HepG2 (cell line): ENCODE results near the gene CWF19L2.

ENCODE experiments used
- ADNP ChIP-seq: sonication (generic); formaldehyde crosslinking; IDR thresholded peaks from 2 replicates; pipeline ENCODE4 v1.4.0; 2020; ENCODE audit warnings: missing genetic modification reagents
- MAFK ChIP-seq, 2 experiments: IDR thresholded peaks in 1 of 2; conservative IDR thresholded peaks in 1 of 2; 2 replicates each; pipeline ENCODE4 v1.6.1; 2011; ENCODE audit warnings: improper control_type of control experiment in 2 of 2, low read length in 2 of 2
- PAX8 ChIP-seq: sonication (generic); formaldehyde crosslinking; IDR thresholded peaks from 2 replicates; pipeline ENCODE4 v1.8.0; 2022; ENCODE audit warnings: mild to moderate bottlenecking, missing genetic modification reagents, borderline replicate concordance
- POLR2A ChIP-seq, 2 experiments: IDR thresholded peaks; 2 replicates each; pipeline ENCODE4 v1.6.1; 2011; ENCODE audit warnings: low read depth in 2 of 2, low read length in 2 of 2, mild to moderate bottlenecking in 1 of 2, moderate library complexity in 1 of 2; ENCODE audit not compliant: insufficient read depth in 1 of 2
- SIN3A ChIP-seq: IDR thresholded peaks from 2 replicates; pipeline ENCODE4 v1.6.1; 2011; ENCODE audit warnings: low read depth, mild to moderate bottlenecking, control low read depth, low read length, borderline replicate concordance
- XRCC5 ChIP-seq: fragments of 200-400 bp; formaldehyde crosslinking; optimal IDR thresholded peaks from 2 replicates; pipeline ENCODE3; 2017; ENCODE audit warnings: mild to moderate bottlenecking, low read length
- ZMYM4 ChIP-seq: sonication (generic); formaldehyde crosslinking; IDR thresholded peaks from 2 replicates; pipeline ENCODE4 v1.8.1; 2023; ENCODE audit warnings: mild to moderate bottlenecking, missing genetic modification reagents
- TF ChIP-seq, protein P1 (sequence below): sonication (generic); formaldehyde crosslinking; IDR thresholded peaks from 2 replicates; pipeline ENCODE4 v1.5.0; 2020; ENCODE audit warnings: mild to moderate bottlenecking, missing genetic modification reagents, moderate library complexity

DNA sequence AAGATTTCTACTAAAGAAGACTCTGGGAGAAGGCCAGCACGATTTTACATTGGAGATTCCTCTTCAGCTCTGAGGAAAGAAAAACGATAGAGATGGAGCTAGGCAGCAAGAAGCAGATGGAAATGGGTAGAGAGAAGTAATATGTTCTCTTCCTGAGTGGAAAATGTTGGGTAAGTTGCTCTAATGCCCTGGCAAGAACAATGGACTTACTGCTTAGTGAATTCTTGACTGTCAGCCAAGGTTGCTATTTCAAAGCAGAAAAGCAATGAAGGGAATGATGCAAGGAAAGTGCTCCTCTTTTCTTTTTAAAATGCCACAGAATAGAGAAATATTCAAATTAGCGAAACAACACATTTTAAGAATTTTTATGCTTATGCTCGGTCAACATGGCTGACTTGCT lies 38.4 kb upstream of the CWF19L2 start:
- TF ChIP-seq, protein P1, sequence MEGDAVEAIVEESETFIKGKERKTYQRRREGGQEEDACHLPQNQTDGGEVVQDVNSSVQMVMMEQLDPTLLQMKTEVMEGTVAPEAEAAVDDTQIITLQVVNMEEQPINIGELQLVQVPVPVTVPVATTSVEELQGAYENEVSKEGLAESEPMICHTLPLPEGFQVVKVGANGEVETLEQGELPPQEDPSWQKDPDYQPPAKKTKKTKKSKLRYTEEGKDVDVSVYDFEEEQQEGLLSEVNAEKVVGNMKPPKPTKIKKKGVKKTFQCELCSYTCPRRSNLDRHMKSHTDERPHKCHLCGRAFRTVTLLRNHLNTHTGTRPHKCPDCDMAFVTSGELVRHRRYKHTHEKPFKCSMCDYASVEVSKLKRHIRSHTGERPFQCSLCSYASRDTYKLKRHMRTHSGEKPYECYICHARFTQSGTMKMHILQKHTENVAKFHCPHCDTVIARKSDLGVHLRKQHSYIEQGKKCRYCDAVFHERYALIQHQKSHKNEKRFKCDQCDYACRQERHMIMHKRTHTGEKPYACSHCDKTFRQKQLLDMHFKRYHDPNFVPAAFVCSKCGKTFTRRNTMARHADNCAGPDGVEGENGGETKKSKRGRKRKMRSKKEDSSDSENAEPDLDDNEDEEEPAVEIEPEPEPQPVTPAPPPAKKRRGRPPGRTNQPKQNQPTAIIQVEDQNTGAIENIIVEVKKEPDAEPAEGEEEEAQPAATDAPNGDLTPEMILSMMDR (CRISPR knock-in tag), result no peak
- TF ChIP-seq MAFK (conservative IDR thresholded peaks at IDR 0.05 in 1 of 2, IDR thresholded peaks at IDR 0.05 in 1 of 2; ENCODE audit: low read length in 2 of 2), result no peak
- no peak for TF ChIP-seq XRCC5
- TF ChIP-seq PAX8 (CRISPR knock-in tag), result no peak
- no peak for TF ChIP-seq SIN3A
- TF ChIP-seq POLR2A (IDR thresholded peaks at IDR 0.05; ENCODE audit: insufficient read depth in 1 of 2, low read depth in 2 of 2, low read length in 2 of 2), result no peak
- TF ChIP-seq ADNP (CRISPR knock-in tag), result no peak
- no peak for TF ChIP-seq ZMYM4 (CRISPR knock-in tag)
